ENCODE measurements around the gene FAM81A.

Gene FAM81A

DNA sequence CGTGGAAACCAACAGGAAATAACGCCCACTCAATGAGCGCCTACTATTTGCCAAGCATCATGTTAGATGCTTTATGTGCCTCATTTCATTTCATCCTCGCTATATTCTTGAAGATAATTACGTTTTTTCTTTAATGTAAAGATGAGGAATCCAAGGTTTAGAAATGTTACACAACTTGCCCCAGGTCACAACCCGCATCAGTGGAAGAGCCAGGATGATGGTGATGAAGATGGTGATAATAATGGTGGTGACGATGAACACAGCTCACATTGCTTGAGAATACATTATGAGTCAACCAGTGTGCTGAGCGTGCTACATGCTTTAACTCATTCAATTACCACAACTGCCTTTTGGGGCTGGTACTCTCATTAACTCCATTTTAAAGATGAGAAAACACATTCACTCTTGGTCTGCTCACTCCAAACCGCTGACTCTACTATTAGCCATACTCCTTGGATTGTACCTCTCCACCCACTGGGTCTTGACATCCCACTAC lies 43.8 kb upstream of the FAM81A start:
- Histone ChIP-seq H3K4me1 (ENCODE audit: insufficient read depth, low read length) (no peaks in the 10 kb centered on the region), H3K9me3 (ENCODE audit: insufficient read depth, low read length, severe bottlenecking) (no peaks in the 10 kb centered on the region), H3K4me2 (ENCODE audit: insufficient read depth, low read length) (no peak overlapping the region), H3K27me3 (ENCODE audit: insufficient read depth, low read length, poor library complexity) (no peaks in the 10 kb centered on the region), H3K4me3 (ENCODE audit: low read depth in 1 of 2, low read length in 2 of 2) (no peak overlapping the region), H3K9ac (ENCODE audit: low read depth, low read length) (no peak overlapping the region), H2AFZ (ENCODE audit: low read depth, low read length) (no peak overlapping the region), H3K36me3 (ENCODE audit: insufficient read depth, low read length) (no peaks in the 10 kb centered on the region), H4K20me1 (ENCODE audit: insufficient read depth, low read length) (no peaks in the 10 kb centered on the region), H3K79me2 (ENCODE audit: insufficient read depth, low read length) (no peaks in the 10 kb centered on the region), H3K27ac (ENCODE audit: low read length) (no peak overlapping the region)
- DNase-seq (no peak), ATAC-seq (ENCODE audit: insufficient read depth, low read depth) (no peak)
- TF ChIP-seq, protein P1, sequence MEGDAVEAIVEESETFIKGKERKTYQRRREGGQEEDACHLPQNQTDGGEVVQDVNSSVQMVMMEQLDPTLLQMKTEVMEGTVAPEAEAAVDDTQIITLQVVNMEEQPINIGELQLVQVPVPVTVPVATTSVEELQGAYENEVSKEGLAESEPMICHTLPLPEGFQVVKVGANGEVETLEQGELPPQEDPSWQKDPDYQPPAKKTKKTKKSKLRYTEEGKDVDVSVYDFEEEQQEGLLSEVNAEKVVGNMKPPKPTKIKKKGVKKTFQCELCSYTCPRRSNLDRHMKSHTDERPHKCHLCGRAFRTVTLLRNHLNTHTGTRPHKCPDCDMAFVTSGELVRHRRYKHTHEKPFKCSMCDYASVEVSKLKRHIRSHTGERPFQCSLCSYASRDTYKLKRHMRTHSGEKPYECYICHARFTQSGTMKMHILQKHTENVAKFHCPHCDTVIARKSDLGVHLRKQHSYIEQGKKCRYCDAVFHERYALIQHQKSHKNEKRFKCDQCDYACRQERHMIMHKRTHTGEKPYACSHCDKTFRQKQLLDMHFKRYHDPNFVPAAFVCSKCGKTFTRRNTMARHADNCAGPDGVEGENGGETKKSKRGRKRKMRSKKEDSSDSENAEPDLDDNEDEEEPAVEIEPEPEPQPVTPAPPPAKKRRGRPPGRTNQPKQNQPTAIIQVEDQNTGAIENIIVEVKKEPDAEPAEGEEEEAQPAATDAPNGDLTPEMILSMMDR (IDR thresholded peaks at IDR 0.05; ENCODE audit: borderline replicate concordance, extremely low read depth, low read length, poor library complexity, severe bottlenecking), result no peak
- TF ChIP-seq EZH2 (IDR thresholded peaks at IDR 0.05; ENCODE audit: borderline replicate concordance, low read depth, low read length, severe bottlenecking), result no peak

GRCh38 chr15:59396211-59396610 lies 41.8 kb upstream of the FAM81A start:
- DNase-seq, result no peak
- no peak overlapping the region for H3K27ac ChIP-seq (ENCODE audit: low read length)
- H3K36me3 ChIP-seq (ENCODE audit: insufficient read depth, low read length), result no peaks in the 10 kb centered on the region
- peaks cover 4% of the 10 kb centered on the region for H3K27me3 ChIP-seq (ENCODE audit: insufficient read depth, low read length, poor library complexity)
- no peak overlapping the region for H3K4me2 ChIP-seq (ENCODE audit: insufficient read depth, low read length)
- no peak for ATAC-seq (ENCODE audit: insufficient read depth, low read depth)
- no peak overlapping the region for H3K4me3 ChIP-seq (ENCODE audit: low read depth in 1 of 2, low read length in 2 of 2)
- H3K4me1 ChIP-seq (ENCODE audit: insufficient read depth, low read length), result no peaks in the 10 kb centered on the region
- no peak overlapping the region for H2AFZ ChIP-seq (ENCODE audit: low read depth, low read length)
- H4K20me1 ChIP-seq (ENCODE audit: insufficient read depth, low read length), result no peaks in the 10 kb centered on the region; the same call in 1 of the 2 replicates
- TF ChIP-seq, protein P1 (IDR thresholded peaks at IDR 0.05; ENCODE audit: borderline replicate concordance, extremely low read depth, low read length, poor library complexity, severe bottlenecking), result no peak
- no peak for TF ChIP-seq EZH2 (IDR thresholded peaks at IDR 0.05; ENCODE audit: borderline replicate concordance, low read depth, low read length, severe bottlenecking)
- H3K9me3 ChIP-seq (ENCODE audit: insufficient read depth, low read length, severe bottlenecking), result no peaks in the 10 kb centered on the region
- no peak overlapping the region for H3K9ac ChIP-seq (ENCODE audit: low read depth, low read length)
- no peaks in the 10 kb centered on the region for H3K79me2 ChIP-seq (ENCODE audit: insufficient read depth, low read length)

DNA sequence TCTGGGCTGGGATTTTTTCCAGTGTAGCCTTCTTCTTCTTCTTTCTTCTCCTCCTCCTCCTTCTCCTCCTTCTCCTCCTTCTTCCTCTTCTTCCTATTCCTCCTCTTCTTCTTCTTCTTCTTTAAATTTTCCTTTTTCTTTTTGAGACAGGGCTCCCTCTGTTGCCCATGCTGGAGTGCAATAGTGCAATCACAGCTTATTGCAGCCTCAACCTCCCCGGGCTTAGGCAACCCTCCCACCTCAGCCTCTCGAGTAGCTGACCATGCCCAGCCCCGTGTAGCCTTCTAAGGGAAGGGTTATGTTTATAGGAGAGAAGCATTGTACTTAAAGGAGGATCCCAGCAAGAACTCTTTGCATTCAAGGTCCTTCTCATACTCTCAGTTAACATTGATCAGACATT lies 41.3 kb upstream of the FAM81A start:
- no peak overlapping the region for H3K4me3 ChIP-seq (ENCODE audit: low read depth in 1 of 2, low read length in 2 of 2)
- H3K9ac ChIP-seq (ENCODE audit: low read depth, low read length), result no peak overlapping the region
- no peak overlapping the region for H2AFZ ChIP-seq (ENCODE audit: low read depth, low read length)
- H3K79me2 ChIP-seq (ENCODE audit: insufficient read depth, low read length), result no peaks in the 10 kb centered on the region
- no peak for DNase-seq
- peaks cover 4% of the 10 kb centered on the region for H3K27me3 ChIP-seq (ENCODE audit: insufficient read depth, low read length, poor library complexity)
- no peaks in the 10 kb centered on the region for H3K4me1 ChIP-seq (ENCODE audit: insufficient read depth, low read length)
- no peaks in the 10 kb centered on the region for H3K9me3 ChIP-seq (ENCODE audit: insufficient read depth, low read length, severe bottlenecking)
- H3K27ac ChIP-seq (ENCODE audit: low read length), result no peak overlapping the region
- no peak for ATAC-seq (ENCODE audit: insufficient read depth, low read depth)
- TF ChIP-seq, protein P1 (IDR thresholded peaks at IDR 0.05; ENCODE audit: borderline replicate concordance, extremely low read depth, low read length, poor library complexity, severe bottlenecking), result no peak
- no peak for TF ChIP-seq EZH2 (IDR thresholded peaks at IDR 0.05; ENCODE audit: borderline replicate concordance, low read depth, low read length, severe bottlenecking)
- no peaks in the 10 kb centered on the region; the same call in 1 of the 2 replicates for H4K20me1 ChIP-seq (ENCODE audit: insufficient read depth, low read length)
- no peak overlapping the region for H3K4me2 ChIP-seq (ENCODE audit: insufficient read depth, low read length)
- H3K36me3 ChIP-seq (ENCODE audit: insufficient read depth, low read length), result no peaks in the 10 kb centered on the region

GRCh38 chr15:59398220-59398619 lies 39.8 kb upstream of the FAM81A start:
- no peaks in the 10 kb centered on the region for H3K36me3 ChIP-seq (ENCODE audit: insufficient read depth, low read length)
- no peak for TF ChIP-seq EZH2 (IDR thresholded peaks at IDR 0.05; ENCODE audit: borderline replicate concordance, low read depth, low read length, severe bottlenecking)
- TF ChIP-seq, protein P1 (IDR thresholded peaks at IDR 0.05; ENCODE audit: borderline replicate concordance, extremely low read depth, low read length, poor library complexity, severe bottlenecking), result no peak
- H4K20me1 ChIP-seq (ENCODE audit: insufficient read depth, low read length), result no peaks in the 10 kb centered on the region; the same call in 1 of the 2 replicates
- DNase-seq (no peak), ATAC-seq (ENCODE audit: insufficient read depth, low read depth) (no peak)
- H3K27ac ChIP-seq (ENCODE audit: low read length), result no peak overlapping the region
- H3K4me2 ChIP-seq (ENCODE audit: insufficient read depth, low read length), result no peak overlapping the region
- H3K4me3 ChIP-seq (ENCODE audit: low read depth in 1 of 2, low read length in 2 of 2), result no peak overlapping the region
- H3K27me3 ChIP-seq (ENCODE audit: insufficient read depth, low read length, poor library complexity), result peaks cover 4% of the 10 kb centered on the region
- H3K9me3 ChIP-seq (ENCODE audit: insufficient read depth, low read length, severe bottlenecking), result no peaks in the 10 kb centered on the region
- no peak overlapping the region for H3K9ac ChIP-seq (ENCODE audit: low read depth, low read length)
- H3K79me2 ChIP-seq (ENCODE audit: insufficient read depth, low read length), result no peaks in the 10 kb centered on the region
- no peak overlapping the region for H2AFZ ChIP-seq (ENCODE audit: low read depth, low read length)
- H3K4me1 ChIP-seq (ENCODE audit: insufficient read depth, low read length), result no peaks in the 10 kb centered on the region
